BJ (cell line): ENCODE results near the gene MEF2D. TPM values are rescaled to one million over a fixed set of nuclear protein-coding genes. Genes with fewer than 3 reads are reported as not detected.

Experiments used
- CTCF ChIA-PET: fragments of 350-600 bp; formaldehyde crosslinking; extraction: SDS; loops from one replicate; lab custom pipeline; 2021; ENCODE audit warnings: antibody characterized with exemption, inconsistent platforms; lab: Yijun Ruan, JAX
- POLR2A ChIA-PET: fragments of 300-600 bp; sonication (Branson Sonifier 250); formaldehyde crosslinking; extraction: SDS; loops from one replicate; lab custom pipeline; 2021; ENCODE audit warnings: antibody characterized with exemption; lab: Charles Lee
- DNase-seq: peaks from one replicate; pipeline ENCODE4 v3.0.0-alpha.2; 2011; ENCODE audit warnings: low read depth
- H3K27me3 ChIP-seq: 2 replicates; pipeline ENCODE4 v1.6.0; 2011; ENCODE audit warnings: low read length; ENCODE audit not compliant: control insufficient read depth, insufficient read depth
- H3K36me3 ChIP-seq: 2 replicates; pipeline ENCODE4 v1.5.1; 2011; ENCODE audit warnings: low read length; ENCODE audit not compliant: control insufficient read depth, insufficient read depth
- H3K4me3 ChIP-seq: 2 replicates; pipeline ENCODE4 v1.5.1; 2011; ENCODE audit warnings: low read depth, mild to moderate bottlenecking, control low read depth, low read length
- polyA plus RNA-seq: library from polyadenylated mRNA; depleted of rRNA; stranded (reverse); fragments of >200 nt; gene quantifications from 2 replicates; pipeline ENCODE4 v1.2.3, GENCODE V29; 2011
- TF ChIP-seq, protein P1 (sequence below): IDR thresholded peaks from 2 replicates; pipeline ENCODE4 v1.5.1; 2011; ENCODE audit warnings: low read depth, mild to moderate bottlenecking, control low read depth, inconsistent platforms, low read length, moderate library complexity; ENCODE audit not compliant: insufficient read depth

The MEF2D gene
- polyA plus RNA-seq, 1 experiment, result 15.1 TPM

GRCh38 chr1:156465747-156466365 is 34.7 kb downstream of the MEF2D start:
- H3K36me3 ChIP-seq, result peaks cover 40% of the 10 kb centered on the region
- CTCF ChIA-PET, result interaction anchor here (0.8 to 2.3 kb wide), 6 partner anchors 9 to 147 kb away, joined by 3 to 7 read pairs (median 4); no protein-coding TSS in a partner anchor
- TF ChIP-seq, protein P1, sequence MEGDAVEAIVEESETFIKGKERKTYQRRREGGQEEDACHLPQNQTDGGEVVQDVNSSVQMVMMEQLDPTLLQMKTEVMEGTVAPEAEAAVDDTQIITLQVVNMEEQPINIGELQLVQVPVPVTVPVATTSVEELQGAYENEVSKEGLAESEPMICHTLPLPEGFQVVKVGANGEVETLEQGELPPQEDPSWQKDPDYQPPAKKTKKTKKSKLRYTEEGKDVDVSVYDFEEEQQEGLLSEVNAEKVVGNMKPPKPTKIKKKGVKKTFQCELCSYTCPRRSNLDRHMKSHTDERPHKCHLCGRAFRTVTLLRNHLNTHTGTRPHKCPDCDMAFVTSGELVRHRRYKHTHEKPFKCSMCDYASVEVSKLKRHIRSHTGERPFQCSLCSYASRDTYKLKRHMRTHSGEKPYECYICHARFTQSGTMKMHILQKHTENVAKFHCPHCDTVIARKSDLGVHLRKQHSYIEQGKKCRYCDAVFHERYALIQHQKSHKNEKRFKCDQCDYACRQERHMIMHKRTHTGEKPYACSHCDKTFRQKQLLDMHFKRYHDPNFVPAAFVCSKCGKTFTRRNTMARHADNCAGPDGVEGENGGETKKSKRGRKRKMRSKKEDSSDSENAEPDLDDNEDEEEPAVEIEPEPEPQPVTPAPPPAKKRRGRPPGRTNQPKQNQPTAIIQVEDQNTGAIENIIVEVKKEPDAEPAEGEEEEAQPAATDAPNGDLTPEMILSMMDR, result no peak
- no peaks in the 10 kb centered on the region for H3K27me3 ChIP-seq
- no peak overlapping the region for H3K4me3 ChIP-seq
- POLR2A ChIA-PET, result no interaction called here
- no peak for DNase-seq

DNA sequence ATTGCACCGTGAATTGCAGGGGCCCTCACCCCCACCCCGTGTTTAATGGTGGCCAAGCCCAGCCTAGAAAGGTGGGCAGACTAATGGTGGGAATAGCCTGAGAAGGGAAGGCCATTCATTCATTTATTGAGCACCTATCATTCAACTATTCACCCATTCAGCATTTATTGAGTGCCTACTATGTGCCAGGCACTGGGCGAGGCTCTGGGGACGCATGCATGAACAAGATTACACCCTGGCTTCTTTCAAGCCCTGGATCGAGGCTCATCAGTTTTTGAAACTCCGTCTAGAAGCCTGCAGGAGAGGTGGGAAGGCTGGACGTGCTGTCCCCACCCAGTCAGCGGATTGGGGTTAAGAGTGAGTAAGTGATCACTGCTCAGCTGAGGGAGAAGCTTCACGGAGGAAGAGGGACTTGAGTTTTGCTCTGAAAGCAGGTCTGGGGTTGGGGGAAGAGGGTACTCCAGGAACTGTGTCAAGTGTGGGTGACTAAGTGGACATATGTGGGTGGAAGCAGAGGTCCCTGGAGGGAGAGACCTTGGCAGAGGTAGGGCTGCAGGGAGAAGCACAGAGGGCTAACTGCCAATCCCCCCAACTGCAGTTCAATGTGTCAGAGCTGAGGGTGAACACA is 35.6 kb downstream of the MEF2D start:
- CTCF ChIA-PET, result interaction anchor here (0.9 to 2.3 kb wide), 6 partner anchors 11 to 148 kb away, joined by 3 to 7 read pairs (median 4); no protein-coding TSS in a partner anchor
- TF ChIP-seq, protein P1, result no peak
- POLR2A ChIA-PET, result no interaction called here
- no peak for DNase-seq
- H3K27me3 ChIP-seq, result no peaks in the 10 kb centered on the region
- peaks cover 38% of the 10 kb centered on the region for H3K36me3 ChIP-seq
- H3K4me3 ChIP-seq, result no peak overlapping the region

DNA sequence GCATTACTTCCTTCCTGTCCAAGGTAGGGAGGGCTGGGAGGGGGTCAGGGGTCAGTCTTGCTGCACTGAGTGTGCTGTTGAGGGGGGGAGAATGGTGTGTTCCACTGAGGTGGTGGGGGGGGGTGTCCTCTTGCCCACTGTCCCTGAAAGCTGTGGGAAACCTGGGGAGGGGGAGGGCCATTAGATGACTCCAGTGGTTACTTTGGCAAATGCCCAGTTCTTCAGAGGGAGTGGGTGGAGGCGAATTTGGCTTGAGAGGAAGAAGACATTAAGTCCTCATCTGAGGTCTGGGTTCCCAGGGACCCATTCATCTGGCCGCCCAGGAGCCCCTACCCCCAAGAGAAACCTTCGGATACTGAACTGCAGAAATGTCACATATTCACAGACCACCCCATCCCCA is 36.2 kb downstream of the MEF2D start:
- Histone ChIP-seq H3K4me3 (no peak overlapping the region), H3K36me3 (peaks cover 38% of the 10 kb centered on the region), H3K27me3 (no peaks in the 10 kb centered on the region)
- TF ChIP-seq, protein P1, result no peak
- no peak for DNase-seq
- ChIA-PET POLR2A (no interaction called here), CTCF (interaction anchor here (0.9 to 2.3 kb wide), 2 partner anchors 16 to 39 kb away, joined by 4 to 7 read pairs; no protein-coding TSS in a partner anchor)

DNA sequence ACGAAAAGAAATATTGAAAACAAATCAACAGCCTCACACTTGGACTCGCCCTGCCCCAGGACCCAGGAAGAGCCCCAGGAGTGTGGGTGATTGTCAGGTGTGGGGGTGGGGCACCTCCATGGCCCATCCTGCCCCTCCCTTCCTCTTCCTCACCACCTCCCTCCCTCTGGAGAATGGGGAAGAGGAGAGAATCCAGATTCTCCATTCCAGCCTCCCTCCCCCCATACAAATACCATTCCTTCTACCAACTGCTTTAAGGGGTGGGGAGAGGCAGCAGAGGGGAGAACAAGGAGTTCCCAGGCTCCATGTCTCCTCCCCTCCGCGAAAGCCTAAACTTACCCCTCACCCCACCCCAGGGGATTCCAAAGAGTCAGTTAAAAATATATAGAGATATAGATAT is 36.7 kb downstream of the MEF2D start:
- ChIA-PET POLR2A (no interaction called here), CTCF (no interaction called here)
- no peak for DNase-seq
- peaks cover 38% of the 10 kb centered on the region for H3K36me3 ChIP-seq
- TF ChIP-seq, protein P1, result no peak
- H3K4me3 ChIP-seq, result no peak overlapping the region
- no peaks in the 10 kb centered on the region for H3K27me3 ChIP-seq

- ChIA-PET CTCF (no interaction called here), POLR2A (no interaction called here)
These were observed 37.4 kb downstream of the MEF2D start for GRCh38 chr1:156462954-156463795.

More at GRCh38 chr1:156462954-156463795, 37.4 kb downstream of the MEF2D start:
- TF ChIP-seq, protein P1, result no peak
- Histone ChIP-seq H3K27me3 (no peaks in the 10 kb centered on the region), H3K4me3 (no peak overlapping the region), H3K36me3 (peaks cover 33% of the 10 kb centered on the region)
- DNase-seq, result no peak
